Endodermal cell (in vitro differentiated cells): ENCODE results near the gene ZNF423. TPM values are rescaled to one million over a fixed set of nuclear protein-coding genes. Genes with fewer than 3 reads are reported as not detected.

Experiments
- DNase-seq: peaks from one replicate; pipeline ENCODE4 v3.0.0-alpha.2; 2017
- H3K27ac ChIP-seq: 2 replicates; pipeline ENCODE4 v1.5.1; 2013; ENCODE audit warnings: mild to moderate bottlenecking, low read depth, low read length, moderate library complexity
- H3K27me3 ChIP-seq: 2 replicates; pipeline ENCODE4 v1.6.1; 2013; ENCODE audit warnings: mild to moderate bottlenecking, low read length, moderate library complexity; ENCODE audit not compliant: insufficient read depth, control insufficient read depth, poor library complexity, severe bottlenecking
- H3K36me3 ChIP-seq: 2 replicates; pipeline ENCODE4 v1.7.0; 2013; ENCODE audit warnings: mild to moderate bottlenecking, low read length, moderate library complexity; ENCODE audit not compliant: control insufficient read depth, insufficient read depth
- H3K4me1 ChIP-seq: one replicate; pipeline ENCODE4 v1.7.0; 2013; ENCODE audit warnings: low read length; ENCODE audit not compliant: control insufficient read depth, insufficient read depth
- H3K4me3 ChIP-seq: 2 replicates; pipeline ENCODE4 v1.5.1; 2013; ENCODE audit warnings: mild to moderate bottlenecking, low read length, moderate library complexity
- H3K9ac ChIP-seq: 2 replicates; pipeline ENCODE4 v1.6.1; 2013; ENCODE audit warnings: mild to moderate bottlenecking, low read length, moderate library complexity; ENCODE audit not compliant: poor library complexity, severe bottlenecking; ENCODE audit errors: extremely low read depth
- H3K9me3 ChIP-seq: 2 replicates; pipeline ENCODE4 v1.6.1; 2013; ENCODE audit warnings: mild to moderate bottlenecking, low read length, moderate library complexity; ENCODE audit not compliant: control insufficient read depth
- H3K27ac Mint-ChIP-seq: 2 replicates; pipeline ENCODE4 v1.8.0; 2020; ENCODE audit warnings: mixed read lengths
- H3K27me3 Mint-ChIP-seq: 2 replicates; pipeline ENCODE4 v1.8.0; 2021; ENCODE audit warnings: mild to moderate bottlenecking, mixed read lengths; ENCODE audit not compliant: insufficient read depth
- H3K36me3 Mint-ChIP-seq: 2 replicates; pipeline ENCODE4 v1.8.0; 2020; ENCODE audit warnings: low read depth, mixed read lengths
- H3K4me1 Mint-ChIP-seq: 2 replicates; pipeline ENCODE4 v1.8.0; 2020; ENCODE audit warnings: mixed read lengths
- H3K4me3 Mint-ChIP-seq: 2 replicates; pipeline ENCODE4 v1.8.0; 2020; ENCODE audit warnings: mild to moderate bottlenecking, moderate library complexity, mixed read lengths
- H3K9me3 Mint-ChIP-seq: 2 replicates; pipeline ENCODE4 v1.8.0; 2020; ENCODE audit warnings: mild to moderate bottlenecking, mixed read lengths
- WGBS, 2 experiments: methylation state at CpG; one replicate each; pipeline versions ENCODE4 v1.1.5 to v1.1.7; 2013; ENCODE audit warnings: missing lambda C conversion rate in 2 of 2, mixed read lengths in 1 of 2; ENCODE audit not compliant: insufficient coverage in 1 of 2, insufficient read length in 1 of 2; 5-methylcytosine and 5-hydroxymethylcytosine counted together
- total RNA-seq, 2 donors: library from RNA; stranded (reverse); fragmentation: NEBNext Ultra II Directional in 1 of 2; extraction: Animal tissue kit (Norgen Biotek cat#: 25700) in 1 of 2; gene quantifications; 2 replicates in 1 of 2; 3 replicates in 1 of 2; pipeline ENCODE4 v1.2.1, GENCODE V29; 2021
- TF ChIP-seq, protein P1 (sequence below): fragments of 200-600 bp; sonication (generic); conservative IDR thresholded peaks from 2 replicates; pipeline ENCODE4 v1.5.0; 2021; ENCODE audit warnings: antibody characterized with exemption, mild to moderate bottlenecking

Gene ZNF423
- total RNA-seq, 2 donors from 2014 or later: 30.3 to 41.9 TPM

- H3K9me3 ChIP-seq: no peaks in the 10 kb centered on the region
- WGBS, 2 experiments: 90 to 98% methylated on average over 4 to 6 of the region's 6 CpGs
- H3K4me1 ChIP-seq: peaks cover 3% of the 10 kb centered on the region
- Mint-ChIP-seq H3K27me3 (peaks cover 3% of the 10 kb centered on the region), H3K9me3 (no peaks in the 10 kb centered on the region), H3K36me3 (no peaks in the 10 kb centered on the region), H3K4me3 (no peak overlapping the region), H3K27ac (no peak overlapping the region), H3K4me1 (peaks cover 12% of the 10 kb centered on the region)
- no peak overlapping the region for H3K9ac ChIP-seq
- H3K4me3 ChIP-seq: no peak overlapping the region
- no peak for DNase-seq
- H3K27me3 ChIP-seq: no peaks in the 10 kb centered on the region
- H3K36me3 ChIP-seq: no peaks in the 10 kb centered on the region
- TF ChIP-seq, protein P1, sequence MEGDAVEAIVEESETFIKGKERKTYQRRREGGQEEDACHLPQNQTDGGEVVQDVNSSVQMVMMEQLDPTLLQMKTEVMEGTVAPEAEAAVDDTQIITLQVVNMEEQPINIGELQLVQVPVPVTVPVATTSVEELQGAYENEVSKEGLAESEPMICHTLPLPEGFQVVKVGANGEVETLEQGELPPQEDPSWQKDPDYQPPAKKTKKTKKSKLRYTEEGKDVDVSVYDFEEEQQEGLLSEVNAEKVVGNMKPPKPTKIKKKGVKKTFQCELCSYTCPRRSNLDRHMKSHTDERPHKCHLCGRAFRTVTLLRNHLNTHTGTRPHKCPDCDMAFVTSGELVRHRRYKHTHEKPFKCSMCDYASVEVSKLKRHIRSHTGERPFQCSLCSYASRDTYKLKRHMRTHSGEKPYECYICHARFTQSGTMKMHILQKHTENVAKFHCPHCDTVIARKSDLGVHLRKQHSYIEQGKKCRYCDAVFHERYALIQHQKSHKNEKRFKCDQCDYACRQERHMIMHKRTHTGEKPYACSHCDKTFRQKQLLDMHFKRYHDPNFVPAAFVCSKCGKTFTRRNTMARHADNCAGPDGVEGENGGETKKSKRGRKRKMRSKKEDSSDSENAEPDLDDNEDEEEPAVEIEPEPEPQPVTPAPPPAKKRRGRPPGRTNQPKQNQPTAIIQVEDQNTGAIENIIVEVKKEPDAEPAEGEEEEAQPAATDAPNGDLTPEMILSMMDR: no peak
- no peak overlapping the region for H3K27ac ChIP-seq
Measured at GRCh38 chr16:49869731-49870130, 13.8 kb upstream of the ZNF423 start.

GRCh38 chr16:49867796-49868668, 12.1 kb upstream of the ZNF423 start:
- 89 to 91% methylated on average over 15 to 36 of the region's 38 CpGs for WGBS, 2 experiments
- Mint-ChIP-seq H3K36me3 (no peaks in the 10 kb centered on the region), H3K4me1 (peaks cover 12% of the 10 kb centered on the region), H3K27me3 (peaks cover 6% of the 10 kb centered on the region), H3K9me3 (no peaks in the 10 kb centered on the region), H3K27ac (no peak overlapping the region), H3K4me3 (no peak overlapping the region)
- Histone ChIP-seq H3K4me1 (peaks cover 3% of the 10 kb centered on the region), H3K27ac (peak overlapping the region; percentile 94), H3K27me3 (no peaks in the 10 kb centered on the region), H3K9me3 (no peaks in the 10 kb centered on the region), H3K4me3 (no peak overlapping the region), H3K9ac (no peak overlapping the region), H3K36me3 (no peaks in the 10 kb centered on the region)
- no peak for DNase-seq
- TF ChIP-seq, protein P1: no peak

DNA sequence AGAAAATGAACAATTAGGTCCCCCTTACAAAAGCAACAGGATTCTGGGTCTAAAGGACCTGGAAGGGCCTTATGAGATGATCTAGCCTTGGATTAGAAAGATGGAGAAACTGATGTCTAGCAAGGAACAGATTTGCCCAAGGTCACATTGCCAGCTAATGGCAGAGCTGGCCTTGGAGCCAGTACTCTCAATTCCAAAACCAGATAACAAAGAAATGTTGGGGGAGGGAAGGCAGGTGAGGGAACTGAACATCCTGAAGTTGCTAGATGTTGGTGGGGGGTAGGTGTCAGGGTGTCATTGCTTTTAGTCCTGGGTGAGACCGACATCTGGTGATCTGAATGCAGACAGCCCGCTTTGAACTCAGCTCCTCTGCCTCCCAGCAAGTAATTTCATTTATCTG, 11.3 kb upstream of the ZNF423 start:
- H3K36me3 Mint-ChIP-seq: no peaks in the 10 kb centered on the region
- H3K4me1 Mint-ChIP-seq: peaks cover 12% of the 10 kb centered on the region
- H3K9me3 ChIP-seq: no peaks in the 10 kb centered on the region
- DNase-seq: no peak
- no peak overlapping the region for H3K9ac ChIP-seq
- TF ChIP-seq, protein P1: no peak
- peaks cover 3% of the 10 kb centered on the region for H3K4me1 ChIP-seq
- 80 to 100% methylated on average over 2 of the region's 2 CpGs for WGBS, 2 experiments
- H3K27me3 ChIP-seq: peaks cover 4% of the 10 kb centered on the region
- H3K9me3 Mint-ChIP-seq: no peaks in the 10 kb centered on the region
- no peaks in the 10 kb centered on the region for H3K36me3 ChIP-seq
- H3K27ac Mint-ChIP-seq: no peak overlapping the region
- peak overlapping the region; percentile 94 for H3K27ac ChIP-seq
- no peak overlapping the region for H3K4me3 Mint-ChIP-seq
- no peak overlapping the region for H3K4me3 ChIP-seq
- peaks cover 9% of the 10 kb centered on the region for H3K27me3 Mint-ChIP-seq
